DMS153 (cell line): ENCODE results near the gene SFTPB.
"Not testable (repeated sequence)": the region's sequence is repeated elsewhere in the genome, so short reads cannot be mapped to it uniquely, and the experiment has no call there.

Source experiments
- DNase-seq: peaks from one replicate; lab custom pipeline; 2025; lab: John Stamatoyannopoulos, UW

SFTPB gene

GRCh38 chr2:85656468-85656867 lies 11.5 kb downstream of the SFTPB start:
- no peak for DNase-seq

GRCh38 chr2:85655961-85656417 lies 12.0 kb downstream of the SFTPB start:
- no peak for DNase-seq

DNA sequence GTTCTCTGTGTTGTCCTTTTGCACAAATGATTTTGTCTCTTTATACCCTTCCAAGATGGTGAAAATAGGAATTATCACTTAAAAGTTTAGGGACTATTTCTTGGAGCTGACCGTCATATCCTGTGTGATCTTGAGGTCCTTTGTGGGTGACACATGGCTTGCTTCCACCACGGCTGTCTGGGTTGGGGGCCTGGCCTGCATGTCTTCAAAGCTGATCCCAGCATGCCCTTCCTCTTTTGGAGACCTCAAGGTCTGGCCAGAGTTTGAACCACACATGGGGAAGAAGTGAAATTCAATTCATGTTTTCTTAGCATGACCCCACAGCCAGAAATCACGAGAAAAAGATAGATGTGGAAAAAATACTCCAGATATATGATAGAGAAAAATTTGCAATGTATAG lies 14.0 kb downstream of the SFTPB start:
- no peak for DNase-seq

DNA sequence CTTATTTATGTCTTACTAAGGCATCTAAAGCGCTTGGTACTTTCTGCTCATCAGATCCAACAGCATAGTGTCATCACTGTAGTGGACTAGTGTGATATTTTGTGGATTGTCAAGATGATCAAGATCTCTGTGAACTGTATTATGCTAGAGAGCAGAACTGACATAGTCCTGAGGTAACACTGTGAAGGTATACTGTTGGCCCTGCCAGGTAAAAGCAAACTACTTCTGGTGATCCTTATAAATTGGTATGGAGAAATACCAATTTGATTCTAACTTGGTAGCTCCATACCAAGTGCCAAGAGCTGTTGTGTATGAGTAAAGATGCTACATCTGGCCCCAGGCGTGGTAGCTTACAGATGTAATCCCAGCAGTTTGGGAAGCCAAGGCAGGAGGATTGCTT lies 15.9 kb downstream of the SFTPB start:
- no peak for DNase-seq

DNA sequence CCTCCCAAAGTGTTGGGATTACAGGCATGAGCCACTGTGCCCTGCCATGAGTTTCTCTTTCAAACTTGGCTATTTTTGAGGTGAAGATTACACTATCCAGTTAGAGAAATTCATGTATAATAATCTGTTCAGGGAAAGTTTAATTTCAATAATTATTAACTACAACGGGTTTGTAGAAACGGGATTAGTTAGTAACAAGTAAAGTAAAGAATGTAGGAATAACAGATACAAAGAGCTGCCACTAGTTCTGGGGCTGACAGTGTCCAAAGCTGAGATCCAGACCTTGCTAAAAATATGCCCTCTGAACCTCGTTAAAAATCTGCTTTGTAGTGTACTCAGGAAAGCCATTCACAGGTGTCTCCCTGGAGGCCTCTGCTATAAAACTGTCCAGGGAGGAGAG lies 16.9 kb downstream of the SFTPB start:
- DNase-seq, result no peak

- no peak for DNase-seq
These were observed 17.5 kb downstream of the SFTPB start for GRCh38 chr2:85650456-85650855.

- DNase-seq, result no peak
These were observed 18.5 kb downstream of the SFTPB start for GRCh38 chr2:85649201-85650190.

- no peak for DNase-seq
These were observed 19.4 kb downstream of the SFTPB start for GRCh38 chr2:85648619-85649018.

- no peak for DNase-seq
These were observed 20.0 kb downstream of the SFTPB start for GRCh38 chr2:85647823-85648526.

DNA sequence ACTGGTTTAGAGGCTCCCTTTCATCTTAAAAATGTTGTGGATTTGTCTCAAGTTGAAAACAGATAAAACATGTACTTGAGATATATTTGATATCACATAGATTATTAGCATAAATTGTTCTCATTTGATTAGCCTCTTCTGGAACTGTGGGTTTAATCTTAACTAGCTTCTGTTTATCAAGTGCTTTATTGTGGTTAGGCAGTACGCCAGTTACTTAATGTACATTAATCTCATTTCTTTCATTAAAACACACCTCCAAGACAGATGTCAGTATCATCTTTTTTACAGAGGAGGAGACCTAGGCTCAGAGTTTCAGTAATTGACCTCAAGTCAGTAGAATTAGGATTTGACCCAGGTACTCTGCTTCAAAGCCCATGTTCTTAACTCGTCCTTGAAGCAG lies 21.8 kb downstream of the SFTPB start:
- DNase-seq, result no peak

DNA sequence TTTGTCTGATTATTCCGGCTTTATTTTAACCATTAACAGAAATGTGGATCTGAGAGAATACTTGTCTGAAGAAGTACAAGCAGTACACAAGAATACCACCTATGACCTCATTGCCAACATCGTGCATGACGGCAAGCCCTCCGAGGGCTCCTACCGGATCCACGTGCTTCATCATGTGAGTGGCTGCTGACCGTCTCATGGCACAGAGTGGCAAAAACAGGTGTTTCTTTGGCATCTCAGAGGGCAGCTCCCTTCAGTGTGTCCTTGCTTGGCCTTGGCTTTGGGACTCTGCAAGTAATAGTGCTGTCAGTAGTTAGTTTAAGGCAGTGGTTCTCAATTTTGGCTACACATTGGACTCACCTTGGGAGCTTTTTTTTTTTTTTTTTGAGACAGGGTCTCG lies 23.1 kb downstream of the SFTPB start:
- no peak for DNase-seq

GRCh38 chr2:85642725-85643124 lies 25.3 kb downstream of the SFTPB start:
- no peak for DNase-seq

DNA sequence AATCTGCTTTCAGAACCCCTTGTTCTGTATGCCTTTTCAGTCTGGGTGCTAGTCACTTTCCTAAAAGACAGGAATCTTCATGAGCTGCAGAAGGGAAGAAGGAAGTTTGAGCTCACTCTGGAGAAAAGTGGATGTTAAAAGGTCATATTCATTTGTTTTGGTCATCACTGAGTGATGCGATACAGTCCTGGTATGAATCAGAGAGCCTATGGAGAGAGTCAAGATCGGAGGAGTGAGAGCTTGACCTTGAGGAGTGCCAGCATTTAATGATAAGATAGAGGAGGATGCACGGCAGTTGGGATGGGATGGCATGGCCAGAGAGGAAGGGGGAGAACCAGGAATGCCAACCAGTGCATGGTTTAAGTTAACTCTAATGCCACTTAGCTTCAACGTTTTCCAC lies 32.4 kb downstream of the SFTPB start:
- DNase-seq, result no peak

GRCh38 chr2:85635011-85635410 lies 33.0 kb downstream of the SFTPB start:
- DNase-seq, result no peak

DNA sequence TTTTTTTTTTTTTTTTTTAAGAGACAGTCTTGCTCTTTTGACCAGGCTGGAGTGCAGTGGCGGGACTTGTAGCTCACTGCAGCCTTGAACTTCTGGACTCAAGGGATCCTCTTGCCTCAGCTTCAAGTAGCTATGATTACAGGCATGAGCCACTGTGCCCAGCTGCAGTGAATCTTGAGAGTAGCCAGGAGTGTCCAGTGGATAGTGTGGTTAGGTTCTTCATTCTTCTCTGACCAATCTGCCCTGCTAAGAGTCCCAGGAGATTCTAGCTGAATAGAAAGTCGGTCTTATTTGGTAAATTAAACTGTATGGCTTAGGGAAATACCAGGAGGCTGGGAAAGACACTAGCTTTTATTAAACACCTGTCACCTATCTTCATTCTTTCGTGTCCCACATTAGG lies 36.7 kb downstream of the SFTPB start:
- no peak for DNase-seq

DNA sequence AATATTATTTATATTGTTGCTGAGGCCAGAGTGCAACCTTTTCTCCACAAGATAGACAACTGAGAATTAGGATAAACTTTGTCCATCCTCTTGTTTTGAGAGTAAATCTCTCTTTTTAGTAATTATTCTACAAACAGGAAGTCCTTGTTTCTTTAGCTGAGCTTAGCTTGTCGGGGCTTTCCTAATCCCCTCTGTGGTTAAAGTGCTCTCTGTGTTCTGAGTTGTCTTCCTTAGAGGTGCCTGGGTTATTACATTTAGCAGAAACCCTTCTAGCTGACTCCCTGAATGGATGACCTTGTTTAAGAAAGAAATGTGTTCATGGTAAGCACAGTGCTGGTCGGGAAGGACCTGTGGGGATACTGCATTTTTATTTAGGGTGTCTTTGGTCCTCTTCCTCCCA lies 39.3 kb downstream of the SFTPB start:
- DNase-seq, result no peak

- DNase-seq, result no peak
These were observed 44.0 kb downstream of the SFTPB start for GRCh38 chr2:85623991-85624390.

- no peak for DNase-seq
These were observed 46.7 kb downstream of the SFTPB start for GRCh38 chr2:85621338-85621737.

DNA sequence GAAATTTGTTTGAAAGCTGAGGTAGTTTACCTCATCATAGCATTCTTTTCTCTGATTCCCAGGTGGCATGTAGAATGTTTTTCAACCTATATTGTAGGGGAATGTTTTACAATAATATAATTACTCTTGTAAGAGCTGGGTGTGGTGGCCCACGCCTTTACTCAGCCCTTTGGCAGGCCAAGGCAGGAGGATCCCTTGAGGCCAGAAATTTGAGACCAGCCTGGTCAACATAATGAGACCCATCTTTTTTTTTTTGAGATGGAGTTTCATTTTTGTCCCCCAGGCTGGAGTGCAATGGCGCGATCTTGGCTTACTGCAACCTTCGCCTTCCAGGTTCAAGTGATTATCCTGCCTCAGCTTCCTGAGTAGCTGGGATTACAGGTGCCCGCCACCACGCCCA lies 48.4 kb downstream of the SFTPB start:
- DNase-seq, result no peak

- DNase-seq, result not testable (repeated sequence)
These were observed 50.3 kb downstream of the SFTPB start for GRCh38 chr2:85617723-85618122.

DNA sequence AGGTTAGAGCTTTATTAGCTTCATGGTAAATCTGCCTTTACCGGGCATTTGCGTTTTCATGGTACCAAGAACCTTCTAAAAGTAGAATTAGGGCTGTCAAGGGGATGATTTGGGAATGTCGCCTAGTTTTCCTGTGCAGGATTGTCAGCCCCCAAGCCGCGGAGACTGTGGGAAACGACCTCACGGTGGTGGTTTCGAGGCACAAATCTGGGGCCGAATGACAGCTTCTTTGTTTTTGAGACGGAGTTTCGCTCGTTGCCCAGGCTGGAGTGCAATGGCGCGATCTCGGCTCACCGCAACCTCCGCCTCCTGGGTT lies 52.6 kb downstream of the SFTPB start:
- DNase-seq, result no peak

- DNase-seq, result not testable (repeated sequence)
These were observed 53.2 kb downstream of the SFTPB start for GRCh38 chr2:85614757-85615156.
